ENCODE results near the gene MCM6. TPM values are rescaled to one million over a fixed set of nuclear protein-coding genes. Genes with fewer than 3 reads are reported as not detected.

The MCM6 gene
- total and polyA plus RNA-seq, 11 donors = 1.0 to 16.1 (median 3.7) TPM

DNA sequence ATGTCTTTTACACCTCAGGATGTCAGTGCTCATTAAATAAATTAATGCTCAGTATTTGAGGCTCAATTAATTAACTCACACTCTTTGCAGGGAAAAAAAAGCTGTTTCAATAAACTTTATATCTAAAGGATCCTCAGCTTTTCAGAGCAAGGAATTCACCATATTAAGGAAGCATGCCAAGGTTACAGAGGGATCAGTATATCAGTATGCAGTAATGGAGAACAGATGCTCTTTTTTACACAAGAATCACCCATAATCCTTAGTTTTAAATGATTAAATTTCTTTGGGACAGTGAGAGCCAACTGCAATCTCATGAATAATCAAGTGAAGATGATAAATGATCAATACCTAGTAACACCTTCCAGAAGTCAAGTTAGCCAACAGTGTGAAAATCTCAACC is 24.4 kb downstream of the MCM6 start:
- intact Hi-C loops (cut with DNase I) = no loop called here
- Histone ChIP-seq H3K27me3 (no peaks in the 10 kb centered on the region), H3K4me3 (no peak overlapping the region), H3K4me1 (no peaks in the 10 kb centered on the region), H3K9me3 (no peaks in the 10 kb centered on the region), H3K27ac (no peak overlapping the region), H3K36me3 (peaks cover 0 to 91% (median 65%) of the 10 kb centered on the region in 9 donors)
- TF ChIP-seq, protein P1, sequence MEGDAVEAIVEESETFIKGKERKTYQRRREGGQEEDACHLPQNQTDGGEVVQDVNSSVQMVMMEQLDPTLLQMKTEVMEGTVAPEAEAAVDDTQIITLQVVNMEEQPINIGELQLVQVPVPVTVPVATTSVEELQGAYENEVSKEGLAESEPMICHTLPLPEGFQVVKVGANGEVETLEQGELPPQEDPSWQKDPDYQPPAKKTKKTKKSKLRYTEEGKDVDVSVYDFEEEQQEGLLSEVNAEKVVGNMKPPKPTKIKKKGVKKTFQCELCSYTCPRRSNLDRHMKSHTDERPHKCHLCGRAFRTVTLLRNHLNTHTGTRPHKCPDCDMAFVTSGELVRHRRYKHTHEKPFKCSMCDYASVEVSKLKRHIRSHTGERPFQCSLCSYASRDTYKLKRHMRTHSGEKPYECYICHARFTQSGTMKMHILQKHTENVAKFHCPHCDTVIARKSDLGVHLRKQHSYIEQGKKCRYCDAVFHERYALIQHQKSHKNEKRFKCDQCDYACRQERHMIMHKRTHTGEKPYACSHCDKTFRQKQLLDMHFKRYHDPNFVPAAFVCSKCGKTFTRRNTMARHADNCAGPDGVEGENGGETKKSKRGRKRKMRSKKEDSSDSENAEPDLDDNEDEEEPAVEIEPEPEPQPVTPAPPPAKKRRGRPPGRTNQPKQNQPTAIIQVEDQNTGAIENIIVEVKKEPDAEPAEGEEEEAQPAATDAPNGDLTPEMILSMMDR (IDR thresholded peaks at IDR 0.05) = no peak
- no peak for TF ChIP-seq POLR2A (IDR thresholded peaks at IDR 0.05)
- no peak for DNase-seq
- no peak for ATAC-seq

DNA sequence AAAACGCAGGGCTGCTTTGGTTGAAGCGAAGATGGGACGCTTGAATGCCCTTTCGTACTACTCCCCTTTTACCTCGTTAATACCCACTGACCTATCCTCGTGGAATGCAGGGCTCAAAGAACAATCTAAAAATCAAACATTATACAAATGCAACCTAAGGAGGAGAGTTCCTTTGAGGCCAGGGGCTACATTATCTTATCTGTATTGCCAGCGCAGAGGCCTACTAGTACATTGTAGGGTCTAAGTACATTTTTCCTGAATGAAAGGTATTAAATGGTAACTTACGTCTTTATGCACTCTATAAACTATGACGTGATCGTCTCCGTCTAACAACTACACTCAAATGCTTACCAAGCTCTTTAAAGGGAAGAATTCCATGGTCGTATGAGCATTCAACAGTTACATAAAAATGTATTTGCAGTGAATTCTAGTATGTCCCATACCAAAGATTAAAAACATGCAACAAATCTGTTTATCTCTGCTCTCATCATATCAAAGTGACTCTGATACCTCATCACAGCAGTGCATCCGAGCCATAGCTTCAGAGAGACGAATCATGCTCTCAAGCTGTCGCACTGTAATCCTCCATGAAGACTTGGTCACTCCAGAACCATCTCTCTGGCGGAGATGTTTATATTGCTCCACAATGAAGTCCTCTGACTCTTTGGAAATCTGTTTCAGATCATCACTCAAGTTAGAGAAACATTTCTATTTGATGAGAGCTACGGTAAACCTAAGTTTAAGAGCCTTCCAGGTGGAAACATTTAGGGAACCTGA is 25.2 kb downstream of the MCM6 start:
- no peaks in the 10 kb centered on the region for H3K9me3 ChIP-seq
- intact Hi-C loops (cut with DNase I) = no loop called here
- WGBS, 4 donors = 88 to 90% (median 90%) methylated on average over 17 of the region's 17 CpGs
- H3K4me1 ChIP-seq = no peaks in the 10 kb centered on the region
- ATAC-seq = no peak
- H3K36me3 ChIP-seq = peaks cover 0 to 91% (median 65%) of the 10 kb centered on the region in 9 donors
- H3K4me3 ChIP-seq = no peak overlapping the region
- no peak for DNase-seq
- TF ChIP-seq, protein P1 (IDR thresholded peaks at IDR 0.05) = no peak
- no peak for TF ChIP-seq POLR2A (IDR thresholded peaks at IDR 0.05)
- H3K27me3 ChIP-seq = no peaks in the 10 kb centered on the region
- no peak overlapping the region for H3K27ac ChIP-seq

DNA sequence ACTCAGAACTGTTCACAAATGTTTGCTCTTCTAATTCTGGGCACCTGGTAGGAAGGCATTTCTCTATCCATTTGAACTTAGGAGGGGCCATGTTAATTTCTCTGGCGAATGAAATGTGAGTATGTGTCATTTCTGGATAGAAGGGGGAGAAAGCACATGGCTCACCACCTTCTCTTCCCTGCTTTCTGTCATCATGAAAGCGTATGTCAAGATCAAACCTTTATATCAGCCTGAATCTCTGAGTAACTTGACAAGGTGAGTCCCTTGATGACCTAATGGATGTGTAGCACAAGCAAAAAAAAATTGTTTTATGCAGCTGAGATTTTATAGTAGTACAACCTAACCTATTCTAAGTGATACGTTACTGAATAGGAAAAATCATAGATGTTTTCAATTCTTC is 27.2 kb downstream of the MCM6 start:
- ATAC-seq (no peak), DNase-seq (no peak)
- intact Hi-C loops (cut with DNase I) = no loop called here
- 97 to 98% (median 97%) methylated on average over 3 of the region's 3 CpGs for WGBS, 4 donors
- Histone ChIP-seq H3K9me3 (no peaks in the 10 kb centered on the region), H3K36me3 (peaks cover 0 to 93% (median 72%) of the 10 kb centered on the region in 9 donors), H3K27ac (no peak overlapping the region), H3K4me3 (no peak overlapping the region), H3K4me1 (no peaks in the 10 kb centered on the region), H3K27me3 (no peaks in the 10 kb centered on the region)
- TF ChIP-seq POLR2A (IDR thresholded peaks at IDR 0.05) = no peak
- TF ChIP-seq, protein P1 (IDR thresholded peaks at IDR 0.05) = no peak

DNA sequence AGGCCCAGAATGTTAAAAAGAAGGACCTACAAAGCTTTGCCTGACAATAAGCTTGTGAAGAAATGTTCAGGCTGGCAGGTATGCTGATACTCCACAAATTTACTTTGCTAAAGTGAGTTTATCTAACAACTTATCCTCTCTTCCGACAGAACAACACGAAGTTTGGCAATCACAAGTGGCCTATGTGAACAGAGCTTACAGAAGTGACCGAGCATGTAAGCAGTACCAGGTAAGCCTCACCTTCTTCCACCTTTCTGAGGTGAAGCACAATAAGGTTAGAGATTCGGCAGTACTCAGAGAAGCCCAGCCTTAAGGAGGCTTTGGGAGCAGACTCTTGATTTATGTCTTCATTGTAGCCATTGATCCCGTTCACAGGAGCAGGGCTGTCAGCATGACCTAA is 30.2 kb downstream of the MCM6 start:
- intact Hi-C loops (cut with DNase I) = no loop called here
- H3K27ac ChIP-seq = no peak overlapping the region
- no peaks in the 10 kb centered on the region for H3K9me3 ChIP-seq
- peaks cover 0 to 5% (median 0%) of the 10 kb centered on the region in 12 donors for H3K4me1 ChIP-seq
- ATAC-seq = no peak
- H3K4me3 ChIP-seq = no peak overlapping the region
- WGBS, 4 donors = 91 to 95% (median 93%) methylated on average over 5 of the region's 5 CpGs
- TF ChIP-seq, protein P1 (IDR thresholded peaks at IDR 0.05) = no peak
- no peak for TF ChIP-seq POLR2A (IDR thresholded peaks at IDR 0.05)
- peaks cover 0 to 84% (median 61%) of the 10 kb centered on the region in 9 donors for H3K36me3 ChIP-seq
- DNase-seq = no peak
- H3K27me3 ChIP-seq = no peaks in the 10 kb centered on the region
